Fibroblast of lung (primary cell): ENCODE measurements around the gene HMG20B. TPM values are rescaled to one million over a fixed set of nuclear protein-coding genes. Genes with fewer than 3 reads are reported as not detected.
A peak's percentile ranks its signal among the peaks of the same experiment; 100 is the strongest.

ENCODE experiments used
- DNase-seq, 2 donors: peaks; one replicate each; pipeline versions ENCODE4 v3.0.0 to v3.0.0-alpha.2; 2010; ENCODE audit warnings: low read depth in 2 of 2
- H2AFZ ChIP-seq: 2 replicates; pipeline ENCODE4 v1.5.1; 2012; ENCODE audit warnings: low read length, control low read depth, inconsistent platforms
- H3K27ac ChIP-seq: 2 replicates; pipeline ENCODE4 v1.5.1; 2011; ENCODE audit warnings: low read length, control low read depth; ENCODE audit not compliant: insufficient read depth
- H3K27me3 ChIP-seq: 2 replicates; pipeline ENCODE4 v1.5.1; 2011; ENCODE audit warnings: mild to moderate bottlenecking, low read length; ENCODE audit not compliant: control insufficient read depth, insufficient read depth
- H3K36me3 ChIP-seq: 2 replicates; pipeline ENCODE4 v1.5.1; 2011; ENCODE audit warnings: low read length; ENCODE audit not compliant: control insufficient read depth, insufficient read depth
- H3K4me1 ChIP-seq: 2 replicates; pipeline ENCODE4 v1.5.1; 2011; ENCODE audit warnings: low read length; ENCODE audit not compliant: control insufficient read depth, insufficient read depth; ENCODE audit errors: extremely low read depth
- H3K4me2 ChIP-seq: 2 replicates; pipeline ENCODE4 v1.5.1; 2011; ENCODE audit warnings: low read length, control low read depth; ENCODE audit not compliant: insufficient read depth; ENCODE audit errors: extremely low read depth
- H3K4me3 ChIP-seq, 4 experiments: fragments of 200-600 bp in 1 of 4; sonication (generic) in 1 of 4; replicated peaks in 1 of 4; 2 replicates each; pipeline ENCODE4 v1.5.1; 2011 to 2016; ENCODE audit warnings: low read length in 4 of 4, low read depth in 3 of 4, mild to moderate bottlenecking in 3 of 4, control low read depth in 2 of 4, inconsistent platforms in 1 of 4, mixed read lengths in 1 of 4; ENCODE audit not compliant: insufficient read depth in 1 of 4; ENCODE audit errors: control extremely low read depth in 1 of 4
- H3K79me2 ChIP-seq: 2 replicates; pipeline ENCODE4 v1.5.1; 2012; ENCODE audit warnings: mild to moderate bottlenecking, low read length, inconsistent platforms; ENCODE audit not compliant: control insufficient read depth, insufficient read depth
- H3K9ac ChIP-seq: 2 replicates; pipeline ENCODE4 v1.5.1; 2011; ENCODE audit warnings: mild to moderate bottlenecking, low read length, control low read depth; ENCODE audit not compliant: insufficient read depth
- H3K9me3 ChIP-seq: 2 replicates; pipeline ENCODE4 v1.5.1; 2012; ENCODE audit warnings: low read depth, low read length; ENCODE audit not compliant: control insufficient read depth, insufficient read depth
- H4K20me1 ChIP-seq: 2 replicates; pipeline ENCODE4 v1.5.1; 2011; ENCODE audit warnings: low read length; ENCODE audit not compliant: control insufficient read depth, insufficient read depth; ENCODE audit errors: extremely low read depth
- EZH2 ChIP-seq: IDR thresholded peaks from 2 replicates; pipeline ENCODE4 v1.5.1; 2012; ENCODE audit warnings: low read length, control low read depth, mild to moderate bottlenecking; ENCODE audit errors: missing control alignments
- polyA plus RNA-seq, 2 donors: library from polyadenylated mRNA; depleted of rRNA in 1 of 2; stranded (reverse) in 1 of 2; unstranded in 1 of 2; fragments of >200 nt; gene quantifications; 2 replicates each; pipeline ENCODE4 v1.2.1, GENCODE V29; 2011 to 2012; ENCODE audit warnings: missing spikeins in 1 of 2
- total RNA-seq: library from RNA; depleted of rRNA; stranded (reverse); fragments of >200 nt; gene quantifications from 2 replicates; pipeline ENCODE4 v1.2.1, GENCODE V29; 2014
- TF ChIP-seq, protein P1 (sequence below), 2 donors: IDR thresholded peaks in 1 of 2; conservative IDR thresholded peaks in 1 of 2; 1 replicate in 1 of 2; 2 replicates in 1 of 2; pipeline ENCODE4 v1.5.1; 2011 to 2012; ENCODE audit warnings: low read length in 2 of 2, control low read depth in 1 of 2, inconsistent platforms in 1 of 2, low read depth in 1 of 2, mild to moderate bottlenecking in 1 of 2

HMG20B gene
- total and polyA plus RNA-seq, 2 donors (not counting 1 experiment from before 2014, with no cell fraction given): 27.3 to 63.6 TPM

DNA sequence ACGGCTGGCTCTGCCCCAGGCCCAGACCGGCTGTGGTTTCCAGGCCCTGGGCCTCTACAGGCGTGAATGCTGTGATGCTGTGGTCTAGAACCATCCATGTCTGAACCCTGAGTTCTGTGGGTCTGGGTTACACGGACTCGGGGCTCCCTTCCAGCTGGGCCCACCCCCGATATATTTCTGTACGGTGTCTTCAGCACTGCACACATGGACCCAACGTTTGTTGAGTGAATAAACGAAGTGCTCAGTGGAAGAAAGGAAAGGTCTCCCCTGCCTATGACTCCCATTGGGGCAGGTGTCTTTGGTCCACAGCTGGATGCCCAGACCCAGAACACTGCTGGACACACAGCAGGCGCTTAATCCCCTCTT is 27.1 kb upstream of the HMG20B start:
- H3K36me3 ChIP-seq: peaks cover 17% of the 10 kb centered on the region
- H3K4me2 ChIP-seq: no peak overlapping the region
- no peak for DNase-seq
- no peak for TF ChIP-seq EZH2
- TF ChIP-seq, protein P1, sequence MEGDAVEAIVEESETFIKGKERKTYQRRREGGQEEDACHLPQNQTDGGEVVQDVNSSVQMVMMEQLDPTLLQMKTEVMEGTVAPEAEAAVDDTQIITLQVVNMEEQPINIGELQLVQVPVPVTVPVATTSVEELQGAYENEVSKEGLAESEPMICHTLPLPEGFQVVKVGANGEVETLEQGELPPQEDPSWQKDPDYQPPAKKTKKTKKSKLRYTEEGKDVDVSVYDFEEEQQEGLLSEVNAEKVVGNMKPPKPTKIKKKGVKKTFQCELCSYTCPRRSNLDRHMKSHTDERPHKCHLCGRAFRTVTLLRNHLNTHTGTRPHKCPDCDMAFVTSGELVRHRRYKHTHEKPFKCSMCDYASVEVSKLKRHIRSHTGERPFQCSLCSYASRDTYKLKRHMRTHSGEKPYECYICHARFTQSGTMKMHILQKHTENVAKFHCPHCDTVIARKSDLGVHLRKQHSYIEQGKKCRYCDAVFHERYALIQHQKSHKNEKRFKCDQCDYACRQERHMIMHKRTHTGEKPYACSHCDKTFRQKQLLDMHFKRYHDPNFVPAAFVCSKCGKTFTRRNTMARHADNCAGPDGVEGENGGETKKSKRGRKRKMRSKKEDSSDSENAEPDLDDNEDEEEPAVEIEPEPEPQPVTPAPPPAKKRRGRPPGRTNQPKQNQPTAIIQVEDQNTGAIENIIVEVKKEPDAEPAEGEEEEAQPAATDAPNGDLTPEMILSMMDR (conservative IDR thresholded peaks at IDR 0.05 in 1 of 2, IDR thresholded peaks at IDR 0.05 in 1 of 2; ENCODE audit: low read depth in 1 of 2, low read length in 2 of 2): no peak
- no peak overlapping the region for H3K27ac ChIP-seq
- no peak overlapping the region for H3K9ac ChIP-seq
- H3K4me3 ChIP-seq: no peak overlapping the region
- H3K79me2 ChIP-seq: no peaks in the 10 kb centered on the region
- no peaks in the 10 kb centered on the region for H3K9me3 ChIP-seq
- no peaks in the 10 kb centered on the region for H4K20me1 ChIP-seq
- no peaks in the 10 kb centered on the region for H3K27me3 ChIP-seq
- H2AFZ ChIP-seq: no peak overlapping the region
- no peaks in the 10 kb centered on the region for H3K4me1 ChIP-seq

DNA sequence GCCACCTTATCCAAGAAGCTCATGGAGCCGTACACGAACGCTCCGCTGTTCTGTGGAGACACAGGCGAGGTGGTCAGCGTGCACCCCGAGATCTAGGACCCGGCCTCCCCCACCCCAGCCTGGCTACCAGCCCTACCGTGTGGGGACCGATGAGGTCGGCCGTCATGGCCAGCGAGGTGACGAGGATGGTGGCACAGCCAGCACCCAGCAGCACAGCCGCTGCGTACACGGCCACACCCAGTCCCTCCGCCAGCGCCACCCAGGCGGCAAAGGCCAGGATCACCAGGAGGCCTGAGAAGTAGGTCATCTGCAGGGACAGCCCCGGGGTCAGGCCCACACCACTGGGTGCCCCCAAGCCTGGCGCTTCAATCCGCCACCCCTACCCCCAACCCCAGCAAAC is 26.6 kb upstream of the HMG20B start:
- Histone ChIP-seq H2AFZ (no peak overlapping the region), H3K27me3 (no peaks in the 10 kb centered on the region), H3K36me3 (peaks cover 20% of the 10 kb centered on the region), H3K4me2 (no peak overlapping the region), H3K27ac (no peak overlapping the region), H4K20me1 (no peaks in the 10 kb centered on the region), H3K4me1 (no peaks in the 10 kb centered on the region), H3K4me3 (no peak overlapping the region), H3K9me3 (no peaks in the 10 kb centered on the region), H3K9ac (no peak overlapping the region), H3K79me2 (no peaks in the 10 kb centered on the region)
- no peak for DNase-seq
- TF ChIP-seq, protein P1 (conservative IDR thresholded peaks at IDR 0.05 in 1 of 2, IDR thresholded peaks at IDR 0.05 in 1 of 2; ENCODE audit: low read depth in 1 of 2, low read length in 2 of 2): no peak
- no peak for TF ChIP-seq EZH2

DNA sequence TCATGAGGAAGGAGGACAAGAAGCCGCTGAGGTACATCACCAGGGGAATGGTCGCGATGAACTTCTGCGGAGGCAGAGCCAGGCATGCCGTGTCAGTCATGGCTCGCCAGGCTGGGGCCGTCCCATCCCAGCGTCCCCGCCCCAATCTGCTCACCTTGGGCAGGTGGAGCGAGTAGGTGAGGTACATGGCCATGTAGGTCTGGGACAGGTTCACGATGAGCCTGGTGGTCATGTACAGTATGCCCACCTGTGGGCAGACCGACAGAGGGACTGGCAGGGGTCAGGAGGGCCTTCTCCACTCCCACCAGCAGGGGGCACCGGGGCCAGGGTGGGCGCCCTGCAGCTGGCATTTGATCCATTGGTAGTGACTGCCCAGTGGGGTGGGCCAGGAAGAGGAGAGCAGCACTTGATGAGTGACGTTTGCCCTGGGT is 25.4 kb upstream of the HMG20B start:
- TF ChIP-seq, protein P1 (conservative IDR thresholded peaks at IDR 0.05 in 1 of 2, IDR thresholded peaks at IDR 0.05 in 1 of 2; ENCODE audit: low read depth in 1 of 2, low read length in 2 of 2): peak; percentile 49 to 63
- TF ChIP-seq EZH2: no peak
- DNase-seq: no peak
- no peaks in the 10 kb centered on the region for H3K27me3 ChIP-seq
- H3K4me1 ChIP-seq: no peaks in the 10 kb centered on the region
- H3K4me2 ChIP-seq: no peak overlapping the region
- H4K20me1 ChIP-seq: no peaks in the 10 kb centered on the region
- H3K79me2 ChIP-seq: no peaks in the 10 kb centered on the region
- H3K9me3 ChIP-seq: no peaks in the 10 kb centered on the region
- no peak overlapping the region for H3K9ac ChIP-seq
- no peak overlapping the region for H3K27ac ChIP-seq
- no peak overlapping the region for H2AFZ ChIP-seq
- no peak overlapping the region for H3K4me3 ChIP-seq
- peaks cover 20% of the 10 kb centered on the region for H3K36me3 ChIP-seq
